Stomach (tissue), 9 donors: ENCODE data around the gene SLC6A18. TPM values are rescaled to one million over a fixed set of nuclear protein-coding genes. Genes with fewer than 3 reads are reported as not detected.
A peak's percentile ranks its signal among the peaks of the same experiment; 100 is the strongest.

ENCODE experiments used
- DNase-seq, 2 donors: peaks; one replicate each; pipeline versions ENCODE4 v3.0.0 to v3.0.0-alpha.2; 2013 to 2019
- H3K27ac ChIP-seq, 5 donors: fragments of 200-600 bp in 4 of 5; sonication (generic) in 4 of 5; one replicate each; pipeline ENCODE4 v1.5.1; 2013 to 2019; ENCODE audit warnings: mild to moderate bottlenecking in 1 of 5, moderate library complexity in 1 of 5
- H3K27me3 ChIP-seq, 3 donors: fragments of 200-600 bp; sonication (generic); one replicate each; pipeline ENCODE4 v1.5.1; 2017 to 2019; ENCODE audit warnings: mixed run types in 1 of 3
- H3K36me3 ChIP-seq, 4 donors: fragments of 200-600 bp; sonication (generic); 1 replicate in 3 of 4; 2 replicates in 1 of 4; pipeline ENCODE4 v1.5.1; 2016 to 2019
- H3K4me1 ChIP-seq, 4 donors: fragments of 200-600 bp; sonication (generic); one replicate each; pipeline ENCODE4 v1.5.1; 2016 to 2019
- H3K4me3 ChIP-seq, 4 donors: fragments of 200-600 bp; sonication (generic) in 3 of 4; one replicate each; pipeline ENCODE4 v1.5.1; 2016 to 2019; ENCODE audit warnings: mild to moderate bottlenecking in 1 of 4
- H3K9me3 ChIP-seq, 4 donors: fragments of 200-600 bp; sonication (generic); one replicate each; pipeline ENCODE4 v1.5.1; 2016 to 2019
- CTCF ChIP-seq, 7 experiments: fragments of 450-650 bp in 4 of 7; fragments of 200-600 bp in 3 of 7; sonication (generic) in 3 of 7; IDR thresholded peaks; one replicate each; pipeline ENCODE4 v1.5.1; 2016 to 2019; ENCODE audit warnings: antibody characterized with exemption in 7 of 7, control low read depth in 2 of 7, mild to moderate bottlenecking in 1 of 7
- EP300 ChIP-seq: sonication (generic); formaldehyde crosslinking; IDR thresholded peaks from one replicate; pipeline ENCODE4 v1.6.1; 2017; ENCODE audit warnings: antibody characterized with exemption
- POLR2A ChIP-seq, 4 donors: fragments of 450-650 bp; IDR thresholded peaks; one replicate each; pipeline ENCODE4 v1.6.1; 2016; ENCODE audit warnings: antibody characterized with exemption in 4 of 4, control low read depth in 2 of 4, mild to moderate bottlenecking in 1 of 4, moderate library complexity in 1 of 4
- POLR2AphosphoS5 ChIP-seq, 3 donors: sonication (generic); formaldehyde crosslinking; IDR thresholded peaks; one replicate each; pipeline ENCODE4 v1.6.1; 2016; ENCODE audit warnings: antibody characterized with exemption in 3 of 3
- WGBS, 5 donors: extraction: QIAGEN DNeasy Blood & Tissue Kit in 3 of 5; methylation state at CpG; one replicate each; pipeline versions ENCODE4 v1.1.5 to v1.1.7; 2013 to 2018; 5-methylcytosine and 5-hydroxymethylcytosine counted together
- intact Hi-C: fragments of 100-400 bp; cut with DNase I; formaldehyde crosslinking; loops from one replicate; pipeline ENCODE4 v1.15.1; 2023; ENCODE audit warnings: low total_unique reads
- polyA plus RNA-seq, 3 donors: library from polyadenylated mRNA; stranded (reverse); fragments of 200-250 nt; gene quantifications; one replicate each; pipeline ENCODE4 v1.2.3, GENCODE V29; 2013
- total RNA-seq, 5 donors: library from RNA; depleted of rRNA; stranded (reverse); fragments of >200 nt; gene quantifications; one replicate each; pipeline versions ENCODE4 v1.1.0 to v1.2.3, GENCODE V29; 2014 to 2016
- donor health status: healthy with polysubstance abuse.
- donor health status: Bipolar disorder and iron deficiency.
- donor health status: healthy.

SLC6A18 gene
- total and polyA plus RNA-seq, 8 donors, result not detected

GRCh38 chr5:1177826-1178528, 47.2 kb upstream of the SLC6A18 start:
- Histone ChIP-seq H3K9me3 (no peaks in the 10 kb centered on the region), H3K4me3 (no peak overlapping the region), H3K4me1 (peaks cover 11 to 22% (median 18%) of the 10 kb centered on the region in 4 donors), H3K27ac (no peak overlapping the region), H3K27me3 (peaks cover 0 to 27% (median 0%) of the 10 kb centered on the region in 3 donors), H3K36me3 (no peaks in the 10 kb centered on the region)
- 85 to 93% (median 90%) methylated on average over 15 to 30 of the region's 30 CpGs for WGBS, 5 donors
- no peak for DNase-seq
- intact Hi-C loops, result no loop called here
- TF ChIP-seq POLR2AphosphoS5 (IDR thresholded peaks at IDR 0.05) (no peak), CTCF (IDR thresholded peaks at IDR 0.05) (no peak), EP300 (no peak), POLR2A (IDR thresholded peaks at IDR 0.05) (no peak)

DNA sequence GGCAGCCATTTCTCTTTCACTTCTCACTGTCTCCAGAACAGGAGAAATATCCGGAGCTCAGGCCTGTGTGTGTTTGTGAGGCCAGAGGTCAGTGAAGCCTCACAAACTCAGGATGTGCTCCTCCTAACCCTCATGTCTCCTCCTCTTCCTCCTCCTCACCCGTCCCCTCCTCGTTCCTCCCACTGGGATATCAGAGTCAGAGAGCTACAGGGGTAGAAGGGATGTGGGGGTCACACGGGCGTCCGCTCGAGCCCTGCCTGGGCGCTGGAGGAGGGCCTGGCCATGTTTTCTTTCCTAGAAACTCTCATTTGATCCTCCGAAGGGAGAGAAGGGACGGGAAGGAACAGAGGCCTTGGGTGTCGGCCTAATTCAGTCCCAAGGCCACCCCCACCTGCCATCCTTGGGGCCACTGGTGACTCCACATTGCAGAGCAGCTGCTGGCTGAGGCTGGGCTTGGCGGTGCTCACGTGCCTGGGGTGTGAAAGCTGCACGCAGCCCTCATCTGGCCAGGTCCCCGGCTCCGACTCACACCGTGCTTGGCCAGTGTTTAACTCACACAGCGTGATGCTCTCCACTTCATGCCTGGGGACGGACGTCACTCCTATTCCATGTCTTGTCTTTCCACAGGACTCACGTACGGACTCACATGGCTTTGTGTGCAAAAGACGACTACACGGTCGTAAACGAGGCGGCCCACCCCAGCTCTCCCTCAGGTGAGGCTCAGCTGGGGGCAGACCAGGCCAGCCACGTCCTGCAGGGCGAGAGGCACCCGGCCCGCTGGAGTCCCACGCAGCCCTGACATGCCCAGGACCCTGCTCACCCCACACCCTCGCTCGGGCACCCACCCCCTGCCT, 46.4 kb upstream of the SLC6A18 start:
- intact Hi-C loops, result no loop called here
- Histone ChIP-seq H3K27me3 (peaks cover 0 to 26% (median 0%) of the 10 kb centered on the region in 3 donors), H3K36me3 (no peaks in the 10 kb centered on the region), H3K9me3 (no peaks in the 10 kb centered on the region), H3K27ac (no peak overlapping the region), H3K4me3 (no peak overlapping the region), H3K4me1 (peaks cover 11 to 29% (median 23%) of the 10 kb centered on the region in 4 donors)
- 61 to 87% (median 75%) methylated on average over 21 to 27 of the region's 34 CpGs; no CpG with 5 or more reads in 1 of the 5 donors for WGBS, 5 donors
- TF ChIP-seq POLR2A (IDR thresholded peaks at IDR 0.05) (no peak), EP300 (no peak), POLR2AphosphoS5 (IDR thresholded peaks at IDR 0.05) (no peak), CTCF (IDR thresholded peaks at IDR 0.05) (no peak)
- DNase-seq, result peak in 1 of 2 donors; percentile 36

DNA sequence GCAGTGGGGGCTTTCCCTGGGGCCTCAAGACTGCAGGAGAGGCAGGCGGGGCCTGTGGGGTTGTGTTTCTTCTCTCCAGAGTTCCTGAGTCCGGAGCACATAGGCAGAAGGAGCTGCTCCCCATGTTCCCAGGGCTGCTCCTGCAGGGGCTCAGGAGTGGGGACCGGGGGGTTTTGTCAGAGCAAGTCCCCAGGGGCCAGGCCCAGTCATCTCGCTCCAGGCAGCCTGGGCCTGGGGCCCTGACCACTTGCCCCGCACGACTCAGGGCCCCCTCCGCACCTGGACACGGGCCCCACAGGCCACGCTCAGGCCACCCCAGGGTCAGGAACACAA, 45.8 kb upstream of the SLC6A18 start:
- intact Hi-C loops, result no loop called here
- Histone ChIP-seq H3K4me1 (peaks cover 11 to 34% (median 24%) of the 10 kb centered on the region in 4 donors), H3K27me3 (peaks cover 0 to 31% (median 0%) of the 10 kb centered on the region in 3 donors), H3K4me3 (no peak overlapping the region), H3K36me3 (no peaks in the 10 kb centered on the region), H3K27ac (no peak overlapping the region), H3K9me3 (no peaks in the 10 kb centered on the region)
- WGBS, 5 donors, result 88 to 100% (median 100%) methylated on average over 4 to 6 of the region's 9 CpGs; no CpG with 5 or more reads in 2 of the 5 donors
- TF ChIP-seq POLR2AphosphoS5 (IDR thresholded peaks at IDR 0.05) (no peak), EP300 (no peak), POLR2A (IDR thresholded peaks at IDR 0.05) (no peak)
- no peak for DNase-seq

- no peak overlapping the region for H3K4me3 ChIP-seq
- H3K27ac ChIP-seq, result no peak overlapping the region
- WGBS, 5 donors, result 94 to 100% (median 99%) methylated on average over 2 to 18 of the region's 20 CpGs; no CpG with 5 or more reads in 2 of the 5 donors
- TF ChIP-seq POLR2AphosphoS5 (IDR thresholded peaks at IDR 0.05) (no peak), POLR2A (IDR thresholded peaks at IDR 0.05) (no peak), EP300 (no peak), CTCF (IDR thresholded peaks at IDR 0.05) (no peak)
- H3K27me3 ChIP-seq, result peaks cover 0 to 35% (median 0%) of the 10 kb centered on the region in 3 donors
- H3K36me3 ChIP-seq, result no peaks in the 10 kb centered on the region
- DNase-seq, result no peak
- H3K4me1 ChIP-seq, result peaks cover 11 to 35% (median 24%) of the 10 kb centered on the region in 4 donors
- intact Hi-C loops, result no loop called here
- H3K9me3 ChIP-seq, result no peaks in the 10 kb centered on the region
Measured at GRCh38 chr5:1180096-1180495, 45.1 kb upstream of the SLC6A18 start.
